ENCODE results near the gene EQTN.

Gene EQTN

DNA sequence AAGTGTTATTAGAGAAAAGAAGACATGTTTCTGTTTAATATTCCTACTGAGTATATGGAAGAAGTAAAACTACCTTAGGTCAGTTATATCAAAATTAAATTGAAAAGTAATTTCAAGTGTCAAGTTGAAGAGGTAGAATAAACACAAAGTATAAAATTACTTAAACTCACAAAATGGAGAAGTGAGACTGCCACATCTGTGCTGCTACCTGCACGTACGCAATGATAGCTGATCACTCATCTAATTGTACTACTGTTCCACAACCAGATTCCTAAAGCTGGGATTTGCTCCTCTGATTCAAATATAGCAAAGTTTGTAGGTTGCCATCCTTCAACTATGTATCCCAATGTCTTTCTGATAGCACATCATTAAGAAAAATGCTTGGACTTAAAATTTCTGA is 24.8 kb downstream of the EQTN start:
- TF ChIP-seq ZFP3 (CRISPR knock-in tag; IDR thresholded peaks at IDR 0.05): no peak
- no peak for TF ChIP-seq OSR1 (CRISPR knock-in tag; IDR thresholded peaks at IDR 0.05)
- TF ChIP-seq RARB (CRISPR knock-in tag; IDR thresholded peaks at IDR 0.05): no peak
- TF ChIP-seq SNAI2 (CRISPR knock-in tag; IDR thresholded peaks at IDR 0.05): no peak
- TF ChIP-seq ARNTL (CRISPR knock-in tag; IDR thresholded peaks at IDR 0.05; ENCODE audit: borderline replicate concordance, low read depth): no peak
- no peak for ATAC-seq

DNA sequence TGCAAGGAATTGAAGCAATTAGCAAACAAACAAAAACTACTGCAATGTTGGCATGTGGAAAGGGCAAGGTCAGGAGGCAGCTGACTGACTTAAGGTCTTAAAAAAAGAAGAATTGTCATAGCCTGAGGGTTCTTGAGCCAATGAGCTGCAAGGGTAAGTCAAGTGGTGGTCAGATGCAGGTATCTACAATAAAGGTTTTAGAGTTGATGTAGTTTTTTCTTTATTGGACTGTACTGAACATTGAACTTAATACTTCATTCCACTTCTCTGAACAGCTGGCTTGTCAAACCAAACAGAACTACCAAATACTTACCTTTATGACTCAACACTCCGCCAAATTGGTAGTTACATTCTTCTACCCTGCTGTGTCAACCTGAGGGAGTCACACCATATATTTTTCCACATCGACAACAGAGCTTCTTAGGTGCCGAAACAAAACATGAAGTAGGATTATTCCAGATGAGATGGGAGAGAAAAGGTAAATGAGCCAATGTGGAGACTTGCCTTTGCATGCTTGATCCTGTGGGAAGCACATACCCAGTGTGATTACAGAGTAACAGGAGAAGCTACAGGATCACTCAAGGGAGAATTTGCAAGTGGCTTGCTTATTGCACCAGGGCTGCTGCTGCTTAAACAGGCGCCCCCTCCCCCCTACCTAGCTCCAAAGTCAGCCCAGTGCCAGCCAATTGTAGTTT is 35.3 kb downstream of the EQTN start:
- no peak for ATAC-seq
- TF ChIP-seq CSDC2 (CRISPR knock-in tag; IDR thresholded peaks at IDR 0.05) (no peak), ZFP30 (CRISPR knock-in tag; IDR thresholded peaks at IDR 0.05) (no peak)
- TF ChIP-seq, protein P1, sequence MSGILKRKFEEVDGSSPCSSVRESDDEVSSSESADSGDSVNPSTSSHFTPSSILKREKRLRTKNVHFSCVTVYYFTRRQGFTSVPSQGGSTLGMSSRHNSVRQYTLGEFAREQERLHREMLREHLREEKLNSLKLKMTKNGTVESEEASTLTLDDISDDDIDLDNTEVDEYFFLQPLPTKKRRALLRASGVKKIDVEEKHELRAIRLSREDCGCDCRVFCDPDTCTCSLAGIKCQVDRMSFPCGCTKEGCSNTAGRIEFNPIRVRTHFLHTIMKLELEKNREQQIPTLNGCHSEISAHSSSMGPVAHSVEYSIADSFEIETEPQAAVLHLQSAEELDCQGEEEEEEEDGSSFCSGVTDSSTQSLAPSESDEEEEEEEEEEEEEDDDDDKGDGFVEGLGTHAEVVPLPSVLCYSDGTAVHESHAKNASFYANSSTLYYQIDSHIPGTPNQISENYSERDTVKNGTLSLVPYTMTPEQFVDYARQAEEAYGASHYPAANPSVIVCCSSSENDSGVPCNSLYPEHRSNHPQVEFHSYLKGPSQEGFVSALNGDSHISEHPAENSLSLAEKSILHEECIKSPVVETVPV (CRISPR knock-in tag; IDR thresholded peaks at IDR 0.05): no peak
- TF ChIP-seq, protein P2, sequence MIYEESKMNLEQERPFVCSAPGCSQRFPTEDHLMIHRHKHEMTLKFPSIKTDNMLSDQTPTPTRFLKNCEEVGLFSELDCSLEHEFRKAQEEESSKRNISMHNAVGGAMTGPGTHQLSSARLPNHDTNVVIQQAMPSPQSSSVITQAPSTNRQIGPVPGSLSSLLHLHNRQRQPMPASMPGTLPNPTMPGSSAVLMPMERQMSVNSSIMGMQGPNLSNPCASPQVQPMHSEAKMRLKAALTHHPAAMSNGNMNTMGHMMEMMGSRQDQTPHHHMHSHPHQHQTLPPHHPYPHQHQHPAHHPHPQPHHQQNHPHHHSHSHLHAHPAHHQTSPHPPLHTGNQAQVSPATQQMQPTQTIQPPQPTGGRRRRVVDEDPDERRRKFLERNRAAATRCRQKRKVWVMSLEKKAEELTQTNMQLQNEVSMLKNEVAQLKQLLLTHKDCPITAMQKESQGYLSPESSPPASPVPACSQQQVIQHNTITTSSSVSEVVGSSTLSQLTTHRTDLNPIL (CRISPR knock-in tag; IDR thresholded peaks at IDR 0.05; ENCODE audit: low read depth): no peak

DNA sequence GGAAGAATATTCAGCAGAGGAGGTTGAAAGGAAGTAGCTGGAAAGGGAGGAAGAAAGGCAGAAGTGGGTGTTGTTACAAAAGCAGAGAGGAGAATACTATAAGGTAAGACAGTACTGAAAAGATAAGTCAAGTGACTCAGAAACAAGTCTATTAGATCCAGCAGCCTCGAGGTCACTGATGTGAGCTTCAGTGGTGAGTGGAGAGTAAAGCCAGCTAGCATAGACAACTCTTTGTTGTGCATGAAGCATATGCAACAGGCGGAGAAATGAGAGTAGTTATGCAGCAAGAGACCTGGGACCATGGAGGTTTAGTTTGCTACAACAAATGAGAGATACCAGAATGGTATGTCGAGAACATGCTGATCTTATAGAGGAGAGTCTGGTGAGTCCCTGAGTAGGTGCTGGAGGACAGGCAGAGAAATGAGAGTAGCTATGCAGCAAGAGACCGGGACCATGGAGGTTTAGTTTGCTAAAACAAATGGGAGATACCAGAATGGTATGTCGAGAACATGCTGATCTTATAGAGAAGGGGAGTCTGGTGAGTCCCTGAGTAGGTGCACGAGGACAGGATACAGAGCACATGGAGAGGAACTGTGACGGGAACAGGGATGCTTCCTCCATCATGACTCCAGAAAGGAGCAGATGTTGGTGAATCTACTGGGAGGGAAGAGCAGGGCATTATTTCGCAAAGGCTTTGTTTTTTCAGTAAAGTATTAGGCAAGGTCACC is 36.0 kb downstream of the EQTN start:
- no peak for ATAC-seq
- TF ChIP-seq SNAI2 (CRISPR knock-in tag; IDR thresholded peaks at IDR 0.05) (no peak), ZFP30 (CRISPR knock-in tag; IDR thresholded peaks at IDR 0.05) (no peak), RARB (CRISPR knock-in tag; IDR thresholded peaks at IDR 0.05) (no peak), PPARA (CRISPR knock-in tag; IDR thresholded peaks at IDR 0.05; ENCODE audit: borderline replicate concordance) (no peak), ZNF8 (CRISPR knock-in tag; IDR thresholded peaks at IDR 0.05) (no peak), CSDC2 (CRISPR knock-in tag; IDR thresholded peaks at IDR 0.05) (no peak), OSR1 (CRISPR knock-in tag; IDR thresholded peaks at IDR 0.05) (no peak), ZFP3 (CRISPR knock-in tag; IDR thresholded peaks at IDR 0.05) (no peak), ESRRG (CRISPR knock-in tag; IDR thresholded peaks at IDR 0.05) (no peak), ARNTL (CRISPR knock-in tag; IDR thresholded peaks at IDR 0.05; ENCODE audit: borderline replicate concordance, low read depth) (no peak), TCF4 (CRISPR knock-in tag; IDR thresholded peaks at IDR 0.05; ENCODE audit: borderline replicate concordance) (no peak), BACH2 (CRISPR knock-in tag; IDR thresholded peaks at IDR 0.05; ENCODE audit: borderline replicate concordance) (no peak), TOX (CRISPR knock-in tag; IDR thresholded peaks at IDR 0.05; ENCODE audit: borderline replicate concordance) (no peak), ZNF565 (CRISPR knock-in tag; conservative IDR thresholded peaks at IDR 0.05; ENCODE audit: low read depth) (no peak), ZNF70 (CRISPR knock-in tag; IDR thresholded peaks at IDR 0.05) (no peak), GLIS3 (CRISPR knock-in tag; IDR thresholded peaks at IDR 0.05) (no peak)
- TF ChIP-seq, protein P1 (CRISPR knock-in tag; IDR thresholded peaks at IDR 0.05): no peak
- TF ChIP-seq, protein P2 (CRISPR knock-in tag; IDR thresholded peaks at IDR 0.05; ENCODE audit: low read depth): no peak
- TF ChIP-seq, protein P3, sequence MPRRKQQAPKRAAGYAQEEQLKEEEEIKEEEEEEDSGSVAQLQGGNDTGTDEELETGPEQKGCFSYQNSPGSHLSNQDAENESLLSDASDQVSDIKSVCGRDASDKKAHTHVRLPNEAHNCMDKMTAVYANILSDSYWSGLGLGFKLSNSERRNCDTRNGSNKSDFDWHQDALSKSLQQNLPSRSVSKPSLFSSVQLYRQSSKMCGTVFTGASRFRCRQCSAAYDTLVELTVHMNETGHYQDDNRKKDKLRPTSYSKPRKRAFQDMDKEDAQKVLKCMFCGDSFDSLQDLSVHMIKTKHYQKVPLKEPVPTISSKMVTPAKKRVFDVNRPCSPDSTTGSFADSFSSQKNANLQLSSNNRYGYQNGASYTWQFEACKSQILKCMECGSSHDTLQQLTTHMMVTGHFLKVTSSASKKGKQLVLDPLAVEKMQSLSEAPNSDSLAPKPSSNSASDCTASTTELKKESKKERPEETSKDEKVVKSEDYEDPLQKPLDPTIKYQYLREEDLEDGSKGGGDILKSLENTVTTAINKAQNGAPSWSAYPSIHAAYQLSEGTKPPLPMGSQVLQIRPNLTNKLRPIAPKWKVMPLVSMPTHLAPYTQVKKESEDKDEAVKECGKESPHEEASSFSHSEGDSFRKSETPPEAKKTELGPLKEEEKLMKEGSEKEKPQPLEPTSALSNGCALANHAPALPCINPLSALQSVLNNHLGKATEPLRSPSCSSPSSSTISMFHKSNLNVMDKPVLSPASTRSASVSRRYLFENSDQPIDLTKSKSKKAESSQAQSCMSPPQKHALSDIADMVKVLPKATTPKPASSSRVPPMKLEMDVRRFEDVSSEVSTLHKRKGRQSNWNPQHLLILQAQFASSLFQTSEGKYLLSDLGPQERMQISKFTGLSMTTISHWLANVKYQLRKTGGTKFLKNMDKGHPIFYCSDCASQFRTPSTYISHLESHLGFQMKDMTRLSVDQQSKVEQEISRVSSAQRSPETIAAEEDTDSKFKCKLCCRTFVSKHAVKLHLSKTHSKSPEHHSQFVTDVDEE (CRISPR knock-in tag; IDR thresholded peaks at IDR 0.05): no peak
- TF ChIP-seq, protein P4, sequence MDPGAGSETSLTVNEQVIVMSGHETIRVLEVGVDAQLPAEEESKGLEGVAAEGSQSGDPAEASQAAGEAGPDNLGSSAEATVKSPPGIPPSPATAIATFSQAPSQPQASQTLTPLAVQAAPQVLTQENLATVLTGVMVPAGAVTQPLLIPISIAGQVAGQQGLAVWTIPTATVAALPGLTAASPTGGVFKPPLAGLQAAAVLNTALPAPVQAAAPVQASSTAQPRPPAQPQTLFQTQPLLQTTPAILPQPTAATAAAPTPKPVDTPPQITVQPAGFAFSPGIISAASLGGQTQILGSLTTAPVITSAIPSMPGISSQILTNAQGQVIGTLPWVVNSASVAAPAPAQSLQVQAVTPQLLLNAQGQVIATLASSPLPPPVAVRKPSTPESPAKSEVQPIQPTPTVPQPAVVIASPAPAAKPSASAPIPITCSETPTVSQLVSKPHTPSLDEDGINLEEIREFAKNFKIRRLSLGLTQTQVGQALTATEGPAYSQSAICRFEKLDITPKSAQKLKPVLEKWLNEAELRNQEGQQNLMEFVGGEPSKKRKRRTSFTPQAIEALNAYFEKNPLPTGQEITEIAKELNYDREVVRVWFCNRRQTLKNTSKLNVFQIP (CRISPR knock-in tag; IDR thresholded peaks at IDR 0.05; ENCODE audit: borderline replicate concordance, low read depth): no peak

All from SK-N-SH treated with all-trans-retinoic acid at 6 μM for 48 hours (cell line).